DMS53 treated with DMSO at 0.1 percent for 48 hours (cell line): Measurements from ENCODE around the gene TMEM253.

ENCODE experiments used
- DNase-seq: peaks from one replicate; lab custom pipeline; 2025; ENCODE audit not compliant: unreplicated experiment; lab: John Stamatoyannopoulos, UW

TMEM253 gene

DNA sequence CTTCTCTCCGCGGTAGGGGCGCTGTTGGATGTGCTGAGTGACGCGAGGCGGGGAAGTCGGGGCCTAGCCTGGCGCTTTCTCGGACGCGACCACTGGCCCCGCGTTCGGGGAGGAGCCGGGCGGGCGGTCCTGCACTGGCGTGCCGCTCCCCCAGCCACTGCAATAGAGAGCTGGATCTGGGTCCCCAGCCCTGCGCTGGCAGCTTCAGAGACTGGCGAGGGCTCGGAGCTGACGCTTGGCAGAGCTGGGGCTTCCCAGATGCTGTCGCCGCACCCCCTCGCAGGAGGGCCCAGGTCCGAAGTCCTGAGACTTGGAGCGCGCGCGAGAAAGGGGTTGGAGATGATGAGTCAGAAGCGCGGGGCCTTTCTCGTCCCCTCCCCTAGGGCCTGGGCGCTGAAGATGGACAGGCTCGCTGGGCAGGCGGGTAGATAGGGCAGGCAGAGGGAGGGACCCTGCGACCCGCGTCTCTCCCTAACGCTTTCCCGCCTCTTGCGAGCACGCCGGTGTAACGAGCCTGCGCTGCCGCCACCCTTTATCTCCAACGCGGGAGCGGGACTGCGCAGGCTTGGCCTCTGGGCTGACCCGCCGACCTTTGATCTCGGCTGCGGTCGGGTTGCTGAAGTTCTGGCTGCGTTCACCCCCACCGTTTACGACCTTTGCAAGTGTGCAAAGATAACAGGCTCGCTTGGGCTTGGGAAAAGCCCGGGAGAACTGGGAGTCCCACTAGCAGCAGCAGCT is 3.0 kb downstream of the TMEM253 start:
- DNase-seq, result peak; percentile 47

DNA sequence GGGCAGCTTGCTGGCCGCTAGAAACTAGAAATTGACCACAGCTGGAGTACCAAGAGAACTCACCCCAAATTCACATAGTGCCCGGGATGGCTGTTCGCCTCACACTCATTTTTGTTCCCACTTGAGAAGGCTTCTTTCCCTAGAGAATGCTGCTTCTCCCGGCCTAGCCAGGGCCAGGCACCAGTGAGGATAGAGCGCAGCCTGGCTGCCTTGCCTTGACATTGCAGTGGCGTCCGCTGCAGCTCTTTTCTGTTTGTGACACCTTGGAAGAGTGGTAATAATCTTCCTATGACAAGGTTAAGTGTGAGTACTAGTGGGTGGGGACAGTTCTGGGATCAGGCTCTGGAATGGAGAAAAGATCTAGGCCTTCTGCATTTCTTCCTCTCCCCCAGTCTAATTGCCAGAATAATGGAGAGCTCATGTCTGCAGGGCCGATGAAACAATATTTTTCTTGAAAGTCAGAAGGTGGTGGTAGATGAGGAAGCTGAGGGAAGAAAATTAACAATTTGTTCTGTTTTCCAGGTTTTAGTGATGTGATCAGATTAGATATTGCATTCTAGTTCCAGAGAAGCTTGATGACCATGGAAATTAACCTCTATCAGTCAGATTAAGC is 3.7 kb downstream of the TMEM253 start:
- DNase-seq, result peak; percentile 32

DNA sequence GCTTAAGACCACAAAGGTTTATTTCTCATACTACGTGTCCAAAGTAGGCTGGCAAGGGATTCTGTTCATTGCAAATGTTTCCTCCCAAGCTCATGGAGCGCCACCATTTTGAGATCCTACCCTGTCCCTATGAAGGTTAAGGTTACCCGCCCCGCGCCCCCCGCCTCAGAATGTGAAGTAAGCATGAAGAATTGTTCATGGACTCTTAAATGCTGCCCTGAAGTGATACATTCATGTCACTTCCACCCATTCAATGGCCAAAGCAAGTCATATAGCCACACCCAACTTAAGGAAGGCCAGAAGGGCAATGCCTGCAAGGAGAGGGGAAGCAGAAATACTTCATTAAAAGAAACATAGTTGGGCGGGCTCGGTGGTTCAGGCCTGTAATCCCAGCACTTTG is 4.2 kb downstream of the TMEM253 start:
- no peak for DNase-seq

DNA sequence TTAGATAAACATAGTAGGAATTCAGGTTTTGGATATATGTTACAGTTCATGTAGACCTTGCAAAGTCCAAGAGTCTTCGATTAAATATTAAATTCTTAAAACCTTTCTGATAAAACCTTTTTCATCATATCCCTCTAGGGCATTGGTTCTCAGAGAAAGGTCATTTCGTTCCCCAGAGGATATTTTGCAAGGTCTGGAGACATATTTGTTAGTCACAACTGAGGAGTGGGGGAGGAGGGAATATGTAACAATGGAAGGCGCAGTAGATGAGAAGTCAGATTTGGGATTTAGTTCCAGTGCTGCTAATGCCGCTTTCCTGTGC is 5.3 kb downstream of the TMEM253 start:
- no peak for DNase-seq

DNA sequence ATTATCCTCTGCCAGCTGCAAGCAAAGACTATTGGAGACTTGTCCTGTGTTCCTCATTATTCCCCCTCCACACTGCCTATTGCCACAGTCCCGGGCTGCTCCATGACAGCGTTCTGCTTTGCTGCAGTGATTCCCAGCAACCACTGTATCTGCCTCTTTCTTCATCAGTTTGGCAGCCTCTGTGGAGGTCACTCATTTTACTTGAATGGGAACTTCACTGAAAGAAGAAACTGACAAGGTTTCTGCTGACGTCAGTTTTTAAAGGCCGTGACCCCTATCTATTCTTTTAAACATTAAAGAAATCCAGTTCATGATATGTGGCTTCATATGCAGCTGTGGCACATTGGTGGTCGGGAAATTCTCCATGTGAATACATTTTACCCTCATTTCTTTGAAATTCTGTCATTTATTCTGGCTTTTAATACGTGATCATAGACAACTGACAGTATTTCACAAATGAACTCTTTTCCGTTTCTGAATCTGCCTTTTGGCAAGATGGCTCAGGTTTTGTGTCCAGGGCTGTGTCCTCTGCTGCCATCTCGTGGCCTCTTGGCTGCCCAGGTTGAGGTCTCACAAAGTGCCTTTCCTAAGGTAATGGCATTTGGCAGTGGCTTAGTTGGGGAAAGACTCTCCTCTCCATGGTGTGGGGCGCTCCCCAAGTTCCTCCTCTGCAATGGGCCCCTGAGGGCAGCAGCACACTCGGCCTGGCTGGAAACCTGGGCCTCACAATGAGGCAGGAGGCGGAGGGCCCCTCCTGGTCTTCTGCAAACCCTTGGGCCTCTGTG is 5.8 kb downstream of the TMEM253 start:
- peak; percentile 13 for DNase-seq

DNA sequence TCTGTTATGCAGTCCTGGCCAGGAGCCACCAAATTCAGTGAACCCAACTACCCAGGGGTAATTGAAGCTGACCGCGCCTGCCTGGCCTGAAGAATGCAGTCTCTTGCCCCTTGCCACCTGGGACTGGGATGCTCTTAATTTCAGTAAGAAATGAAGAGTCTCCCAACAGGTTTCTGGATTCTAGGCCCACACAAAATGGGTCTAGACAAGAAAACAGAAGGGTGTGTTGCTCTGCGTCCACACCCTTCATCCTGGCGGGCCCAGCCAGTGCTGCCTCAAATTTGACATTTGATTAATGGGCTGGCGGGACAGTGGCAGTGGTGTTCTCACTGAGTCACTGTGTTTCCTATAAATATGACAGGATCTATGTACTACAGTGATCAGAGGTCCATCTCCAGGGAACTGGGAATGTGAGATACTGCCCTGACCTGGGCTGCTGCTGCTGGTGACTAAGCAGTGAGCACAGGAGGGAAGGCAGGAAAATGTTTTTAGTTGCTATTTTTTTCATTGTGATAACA is 6.5 kb downstream of the TMEM253 start:
- no peak for DNase-seq

DNA sequence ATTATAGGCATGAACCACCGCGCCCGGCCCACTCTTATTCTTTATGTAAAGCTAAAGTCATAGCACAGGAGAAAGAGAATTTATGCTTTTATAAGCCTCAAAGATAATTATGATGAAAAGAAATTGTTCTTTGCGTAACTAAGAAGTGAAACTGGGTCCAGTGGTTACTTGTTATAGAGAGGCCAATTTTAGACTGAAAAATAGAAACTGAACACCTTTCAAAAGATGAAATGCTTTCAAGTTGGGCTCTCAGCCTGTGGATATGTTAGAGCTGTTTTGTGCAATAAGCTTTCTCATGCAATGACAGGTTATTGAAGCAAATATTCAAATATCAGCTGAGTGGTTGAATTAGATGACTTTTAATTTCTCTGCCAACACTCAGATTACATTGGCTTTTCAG is 7.9 kb downstream of the TMEM253 start:
- DNase-seq, result no peak

DNA sequence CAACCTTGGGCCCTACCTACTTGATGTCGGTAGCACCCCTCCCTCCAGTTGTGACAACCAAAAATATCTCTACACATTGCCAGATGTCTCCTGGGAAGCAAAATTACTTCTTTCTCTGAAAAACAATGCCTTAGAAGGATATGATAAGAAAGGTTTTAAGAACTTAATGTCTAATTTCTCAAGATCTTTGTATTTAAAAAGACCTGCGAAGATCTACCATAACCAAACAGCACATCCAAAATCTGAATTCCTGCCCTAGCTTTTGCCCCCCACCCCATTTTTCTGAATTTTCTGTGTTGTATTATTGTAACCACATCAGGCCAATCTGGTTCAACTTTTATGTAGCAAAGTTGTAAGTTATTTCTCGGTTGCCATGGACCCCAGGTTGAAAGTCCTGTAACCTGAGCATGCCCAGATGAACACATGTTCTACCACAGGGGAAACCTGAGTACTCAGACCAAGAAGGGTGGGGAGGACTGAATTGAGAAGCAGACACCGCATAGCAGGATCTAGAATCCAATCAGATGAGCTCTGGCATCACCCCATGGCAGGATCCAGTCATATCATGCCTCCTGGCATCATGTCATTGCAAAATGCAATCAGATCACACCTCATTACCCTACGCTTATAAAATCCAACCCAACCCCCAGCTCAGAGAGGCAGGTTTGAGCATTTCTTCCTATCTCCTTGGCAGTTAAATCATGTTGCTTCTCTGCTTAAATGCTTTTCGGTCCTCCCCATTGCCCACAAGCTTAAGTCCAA is 8.7 kb downstream of the TMEM253 start:
- DNase-seq, result no peak

DNA sequence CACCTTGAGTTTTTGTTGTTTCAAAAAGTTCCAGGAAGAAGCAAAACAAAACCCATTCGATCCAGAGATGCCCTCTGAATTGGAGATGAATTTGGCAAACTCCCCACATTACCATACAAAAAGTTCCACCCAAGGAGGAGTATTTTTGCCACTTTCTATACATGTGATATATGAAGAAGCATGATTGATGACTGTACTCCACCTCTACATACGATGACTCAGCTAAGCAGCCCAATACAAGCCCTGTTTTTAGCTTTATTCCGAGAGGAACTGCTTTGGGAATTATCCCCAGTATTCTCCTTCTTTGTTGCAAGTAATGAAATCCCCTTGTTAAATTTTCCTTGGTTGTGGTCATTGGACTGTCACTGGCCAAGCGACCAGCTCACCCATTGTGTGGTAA is 11.4 kb downstream of the TMEM253 start:
- DNase-seq, result no peak

DNA sequence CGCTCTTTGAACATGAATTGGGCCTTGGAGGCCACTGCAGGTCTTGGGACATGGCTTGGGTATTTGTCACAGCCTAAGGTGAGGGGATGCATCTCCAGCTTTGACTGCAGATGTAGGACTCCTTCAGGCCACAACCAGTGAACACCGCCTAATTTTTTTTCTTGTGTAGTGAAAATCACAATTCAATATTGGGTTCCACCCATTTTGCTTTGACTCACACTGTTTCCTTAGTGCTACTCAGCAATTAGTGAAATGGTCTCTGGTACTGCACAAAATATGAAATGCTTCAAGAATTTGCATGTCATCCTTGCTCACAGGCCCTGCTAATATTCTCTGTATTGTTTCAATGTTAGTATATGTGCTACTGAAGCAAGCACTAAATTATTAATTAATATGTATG is 12.5 kb downstream of the TMEM253 start:
- no peak for DNase-seq

DNA sequence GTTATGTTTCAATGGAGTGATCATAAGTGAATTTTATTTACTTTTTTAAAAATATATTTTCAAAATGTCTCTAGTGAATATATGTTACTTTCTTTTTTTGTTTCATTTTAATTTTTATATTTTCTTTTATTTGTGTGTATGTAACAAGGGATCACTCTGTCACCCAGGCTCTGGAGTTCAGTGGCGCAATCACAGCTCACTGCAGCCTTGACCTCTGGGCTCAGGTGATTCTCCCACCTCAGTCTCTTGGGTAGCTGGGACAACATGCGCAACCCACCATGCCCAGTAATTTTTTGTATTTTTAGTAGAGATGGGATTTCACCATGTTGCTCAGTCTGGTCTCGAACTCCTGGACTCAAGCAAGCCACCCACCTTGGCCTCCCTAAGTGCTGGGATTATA is 18.1 kb downstream of the TMEM253 start:
- DNase-seq, result no peak

DNA sequence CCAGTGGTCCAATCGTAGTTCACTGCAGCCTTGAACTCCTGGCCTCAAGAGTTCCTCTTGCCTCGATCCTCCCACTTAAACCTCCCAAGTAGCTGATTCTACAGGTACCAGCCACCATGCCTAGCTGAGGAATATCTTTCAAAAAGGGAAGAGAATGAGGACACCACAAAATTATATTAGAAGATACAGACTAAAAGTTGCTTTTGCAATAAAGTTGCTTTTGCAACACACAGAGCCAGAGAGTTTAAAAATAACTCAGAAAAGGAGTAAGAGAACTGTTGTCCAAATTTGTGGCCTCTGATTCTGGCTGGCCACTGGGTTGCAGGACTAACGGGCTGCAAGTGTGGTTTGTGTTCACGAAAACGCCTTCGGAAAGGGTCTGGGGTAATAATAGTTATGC is 19.8 kb downstream of the TMEM253 start:
- DNase-seq, result no peak

DNA sequence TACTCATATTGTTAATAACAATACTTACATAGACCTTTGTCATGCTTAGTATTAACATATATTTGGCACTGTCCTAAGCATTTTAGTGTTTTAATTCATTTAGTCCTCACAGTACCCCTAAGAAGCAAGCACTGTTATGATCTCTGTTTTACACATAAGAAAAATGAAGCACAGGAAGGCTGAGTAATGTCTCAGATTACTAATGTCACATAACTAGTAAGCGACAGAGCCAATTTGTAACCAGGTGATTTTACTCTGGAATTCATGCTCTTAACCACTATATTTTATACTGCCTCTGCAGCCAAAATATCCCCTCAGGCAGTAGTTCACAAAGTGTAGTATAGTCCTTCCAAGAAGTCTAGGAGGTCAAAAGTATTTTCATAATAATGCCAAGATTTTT is 20.3 kb downstream of the TMEM253 start:
- DNase-seq, result no peak

DNA sequence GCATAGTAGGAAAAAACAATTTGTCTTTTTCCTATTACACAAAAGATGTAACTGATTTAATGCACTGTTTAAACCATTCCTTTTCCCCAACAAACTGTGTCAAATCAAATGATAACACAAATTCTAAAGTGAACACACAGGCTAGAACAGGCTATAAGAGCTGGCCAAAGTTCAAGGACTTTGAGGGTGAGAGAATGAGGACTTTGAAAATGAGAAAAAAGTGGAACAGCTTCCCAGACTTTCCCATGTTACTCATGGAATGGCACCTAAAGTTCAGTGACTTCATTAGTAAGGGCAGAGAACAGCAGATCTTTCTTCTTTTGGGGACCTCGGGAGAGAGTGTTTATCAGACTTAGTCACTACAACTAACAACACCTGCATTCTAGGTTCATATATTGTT is 22.6 kb downstream of the TMEM253 start:
- DNase-seq, result no peak

DNA sequence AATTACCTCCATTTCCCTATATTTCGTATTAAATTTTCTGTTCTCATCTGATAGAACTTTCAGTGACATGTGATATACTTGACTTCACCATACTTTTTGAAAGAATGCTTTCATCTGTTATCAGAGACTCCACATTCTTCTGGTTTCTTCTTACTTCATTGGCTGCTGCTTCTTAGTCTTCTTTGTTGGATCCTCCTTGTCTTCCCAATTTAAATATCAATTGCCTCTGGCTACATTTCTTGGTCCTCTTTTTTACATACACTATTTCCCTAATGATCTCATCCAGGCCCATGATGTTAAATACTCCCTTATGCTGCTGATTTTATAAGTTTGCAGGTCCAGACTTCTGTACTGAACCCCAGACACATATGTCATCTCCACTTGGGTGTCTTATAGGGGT is 33.0 kb downstream of the TMEM253 start:
- no peak for DNase-seq

DNA sequence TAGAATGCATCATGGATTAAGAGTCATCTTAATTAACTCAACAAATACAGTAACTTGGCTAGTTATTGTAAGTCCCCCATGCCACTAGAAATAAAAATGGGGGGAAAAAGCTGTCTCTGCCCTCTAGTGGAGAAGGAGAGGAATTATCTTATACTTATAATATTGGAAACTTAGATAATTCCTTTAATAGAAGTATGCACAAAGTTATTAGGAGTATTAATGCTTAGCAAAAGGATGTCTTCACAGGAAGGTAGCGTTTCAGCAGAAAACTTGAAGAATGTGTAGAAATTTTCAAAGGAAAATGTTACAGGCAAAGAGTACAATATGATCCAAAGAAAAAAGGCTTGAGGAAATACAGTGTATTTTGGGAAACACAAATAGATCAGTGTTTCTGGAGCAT is 35.2 kb downstream of the TMEM253 start:
- no peak for DNase-seq

DNA sequence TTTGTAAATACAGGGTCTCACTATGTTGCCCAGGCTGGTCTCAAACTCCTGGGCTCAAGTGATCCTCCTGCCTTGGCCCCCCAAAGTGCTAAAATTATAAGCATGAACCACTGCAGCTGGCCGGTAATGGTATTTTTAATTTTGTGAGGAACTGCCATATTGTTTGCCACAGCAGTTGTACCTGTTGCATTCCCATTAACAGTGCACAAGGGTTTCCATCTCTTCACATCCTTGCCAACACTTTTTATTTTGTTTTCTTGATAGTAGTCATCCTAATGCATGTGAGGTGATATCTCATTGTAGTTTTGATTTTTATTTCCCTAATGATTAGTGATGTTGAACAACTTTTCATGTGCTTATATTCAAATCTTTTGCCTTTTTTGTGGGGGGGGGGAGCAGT is 41.5 kb downstream of the TMEM253 start:
- no peak for DNase-seq

DNA sequence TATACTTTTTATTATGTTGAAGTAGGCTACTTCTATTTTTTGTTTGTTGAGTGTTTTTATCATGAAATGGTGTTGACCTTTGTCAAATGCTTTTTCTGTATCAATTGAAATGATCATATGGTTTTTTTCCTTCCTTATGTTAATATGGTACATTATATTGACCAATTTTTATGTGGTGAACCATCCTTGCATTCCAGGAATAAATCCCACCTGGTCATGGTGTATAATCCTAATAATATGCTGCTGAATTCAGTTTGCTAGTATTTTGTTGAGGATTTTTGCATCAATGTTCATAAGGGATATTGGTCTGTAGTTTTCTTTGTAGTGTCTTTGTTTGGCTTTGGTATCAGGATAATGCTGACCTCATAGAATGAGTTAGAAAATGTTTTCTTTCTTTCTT is 44.6 kb downstream of the TMEM253 start:
- no peak for DNase-seq

DNA sequence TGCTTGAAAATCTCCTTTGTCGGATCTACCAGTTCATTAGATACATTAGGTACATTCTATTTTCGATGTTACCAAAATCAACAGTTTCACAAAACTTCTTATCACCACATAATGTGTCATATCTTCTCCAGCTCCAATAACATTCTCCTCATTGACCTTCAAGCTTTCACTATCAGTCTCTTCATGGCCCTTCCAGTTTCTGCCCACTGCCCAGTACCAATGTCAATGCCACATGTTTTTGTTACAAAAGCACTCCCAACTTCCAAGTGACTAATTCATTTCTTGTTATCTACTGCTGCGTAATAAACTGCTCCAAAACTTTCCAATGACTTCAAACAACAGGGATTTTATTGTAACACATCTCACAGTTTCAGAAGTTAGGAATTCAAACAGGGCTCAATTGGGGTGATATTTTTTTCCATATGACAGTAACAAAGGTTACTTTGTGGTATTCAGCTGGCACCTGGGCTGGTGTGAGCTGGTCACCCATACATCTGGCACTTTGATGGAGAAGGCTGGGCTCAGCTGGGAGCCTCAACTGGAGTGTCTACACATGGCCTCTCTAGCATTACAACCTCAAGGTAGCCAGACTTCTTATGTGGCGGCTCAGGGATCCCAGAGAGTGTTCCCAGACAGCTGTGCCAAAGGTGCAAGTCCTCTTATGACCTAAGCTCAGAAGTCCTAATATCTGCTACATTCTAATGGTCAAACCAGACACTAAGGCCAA is 48.9 kb downstream of the TMEM253 start:
- no peak for DNase-seq
